ENCODE results near the gene KCNJ3. TPM values are rescaled to one million over a fixed set of nuclear protein-coding genes. Genes with fewer than 3 reads are reported as not detected.

KCNJ3 gene
- total and polyA plus RNA-seq, 4 donors = 2.9 to 20.8 (median 11.5) TPM

DNA sequence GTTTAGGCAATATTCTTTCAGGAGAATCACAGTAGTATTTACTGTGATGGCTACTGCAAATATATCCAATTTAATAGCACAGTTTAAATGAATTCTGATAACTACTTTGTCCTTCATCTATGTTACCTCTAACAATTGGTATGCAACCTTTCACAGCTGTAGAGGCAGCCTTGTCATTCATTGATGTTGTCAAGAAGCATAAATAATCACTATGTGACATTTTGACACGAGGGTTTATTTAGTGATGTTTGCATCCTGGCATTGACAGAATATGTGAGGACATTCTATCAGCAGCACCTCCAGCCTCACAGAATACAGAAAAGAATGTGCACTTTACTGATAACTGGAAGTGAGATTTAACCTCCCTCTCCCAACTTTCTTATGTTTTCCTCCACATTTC is 9.3 kb upstream of the KCNJ3 start:
- Histone ChIP-seq H3K9me3 (ENCODE audit: control insufficient read depth, insufficient read depth, low read length) (no peaks in the 10 kb centered on the region), H3K4me3 (ENCODE audit: low read depth, low read length) (no peak overlapping the region)
- no CpG with 5 or more reads among the region's 1 CpG for WGBS (ENCODE audit: insufficient coverage)

DNA sequence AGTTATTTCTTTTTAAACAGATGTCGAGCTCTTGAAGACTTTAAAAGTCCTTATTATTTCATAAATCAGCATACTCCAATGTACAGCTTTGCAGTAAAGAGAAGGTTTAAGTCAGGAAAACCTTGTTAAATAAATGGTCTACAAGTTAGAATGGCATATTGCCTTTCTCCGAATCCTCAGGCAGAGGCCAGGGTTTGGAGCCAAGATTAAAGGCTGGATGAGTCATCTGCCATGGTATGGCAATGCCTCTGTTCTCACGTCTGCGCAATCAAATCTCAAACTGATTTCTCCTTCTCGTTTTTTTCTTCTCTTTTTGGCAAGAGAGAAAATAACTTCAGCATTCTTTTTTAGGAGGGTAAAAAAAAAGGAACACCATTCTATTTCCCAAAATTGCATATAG is 5.6 kb upstream of the KCNJ3 start:
- WGBS (ENCODE audit: insufficient coverage) = 89% methylated on average over 1 of the region's 5 CpGs
- peak in 1 of 6 donors; percentile 37 for DNase-seq (ENCODE audit: low read depth in 4 of 6, low spot score in 6 of 6)
- no peak overlapping the region for H3K27ac ChIP-seq (ENCODE audit: low read depth, low read length)

More for the DNA sequence above, 9.3 kb upstream of the KCNJ3 start:
- Histone ChIP-seq H3K27me3 (ENCODE audit: control insufficient read depth, insufficient read depth, low read length) (no peaks in the 10 kb centered on the region), H3K27ac (ENCODE audit: low read depth, low read length) (no peak overlapping the region), H3K36me3 (ENCODE audit: control insufficient read depth, insufficient read depth, low read length) (no peaks in the 10 kb centered on the region), H3K4me1 (ENCODE audit: control insufficient read depth, insufficient read depth, low read length) (no peaks in the 10 kb centered on the region)
- no peak for DNase-seq (ENCODE audit: low read depth in 4 of 6, low spot score in 6 of 6)

DNA sequence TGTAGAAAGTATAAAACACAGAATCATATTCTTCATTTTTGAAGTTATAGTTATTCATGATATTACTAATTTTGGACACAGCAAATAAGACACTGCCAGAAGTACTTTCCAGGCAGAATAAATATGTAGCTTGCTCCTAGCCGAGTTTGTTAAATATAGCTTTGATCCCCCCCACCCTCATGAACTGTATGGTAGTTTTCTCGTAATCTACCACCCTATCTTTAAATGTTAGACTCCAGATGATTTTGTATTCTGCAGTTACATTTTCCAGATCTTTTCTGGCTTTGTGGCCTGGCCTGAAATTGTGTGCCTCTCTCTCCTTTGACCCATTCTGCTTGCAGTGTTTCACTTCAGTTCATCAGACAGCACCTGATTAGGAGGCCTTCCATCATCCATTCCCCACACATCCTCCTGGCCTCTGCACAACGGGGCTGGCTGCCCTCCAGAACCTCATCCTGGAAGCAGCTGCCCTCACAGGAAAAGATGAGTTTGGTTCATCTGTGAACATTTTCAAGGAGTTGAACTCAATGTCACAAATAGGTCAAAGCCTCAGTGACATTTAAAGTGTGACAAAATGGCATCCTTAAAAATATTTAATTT is 4.7 kb upstream of the KCNJ3 start:
- no CpG with 5 or more reads among the region's 3 CpGs for WGBS (ENCODE audit: insufficient coverage)
- Histone ChIP-seq H3K4me3 (ENCODE audit: low read depth, low read length) (no peak overlapping the region), H3K9me3 (ENCODE audit: control insufficient read depth, insufficient read depth, low read length) (no peaks in the 10 kb centered on the region), H3K27me3 (ENCODE audit: control insufficient read depth, insufficient read depth, low read length) (peaks cover 15% of the 10 kb centered on the region), H3K27ac (ENCODE audit: low read depth, low read length) (no peak overlapping the region), H3K36me3 (ENCODE audit: control insufficient read depth, insufficient read depth, low read length) (no peaks in the 10 kb centered on the region), H3K4me1 (ENCODE audit: control insufficient read depth, insufficient read depth, low read length) (peaks cover 16% of the 10 kb centered on the region)
- no peak for DNase-seq (ENCODE audit: low read depth in 4 of 6, low spot score in 6 of 6)

More for the DNA sequence above, 5.6 kb upstream of the KCNJ3 start:
- Histone ChIP-seq H3K36me3 (ENCODE audit: control insufficient read depth, insufficient read depth, low read length) (no peaks in the 10 kb centered on the region), H3K4me1 (ENCODE audit: control insufficient read depth, insufficient read depth, low read length) (peaks cover 7% of the 10 kb centered on the region), H3K27me3 (ENCODE audit: control insufficient read depth, insufficient read depth, low read length) (peaks cover 8% of the 10 kb centered on the region), H3K9me3 (ENCODE audit: control insufficient read depth, insufficient read depth, low read length) (no peaks in the 10 kb centered on the region), H3K4me3 (ENCODE audit: low read depth, low read length) (no peak overlapping the region)

GRCh38 chr2:154694881-154695280 is 3.6 kb upstream of the KCNJ3 start:
- H3K4me1 ChIP-seq (ENCODE audit: control insufficient read depth, insufficient read depth, low read length) = peaks cover 23% of the 10 kb centered on the region
- 100% methylated on average over 1 of the region's 3 CpGs for WGBS (ENCODE audit: insufficient coverage)

GRCh38 chr2:154696369-154696768 is 2.1 kb upstream of the KCNJ3 start:
- Histone ChIP-seq H3K9me3 (ENCODE audit: control insufficient read depth, insufficient read depth, low read length) (no peaks in the 10 kb centered on the region), H3K4me3 (ENCODE audit: low read depth, low read length) (peak overlapping the region; percentile 65), H3K4me1 (ENCODE audit: control insufficient read depth, insufficient read depth, low read length) (peaks cover 23% of the 10 kb centered on the region), H3K27me3 (ENCODE audit: control insufficient read depth, insufficient read depth, low read length) (peaks cover 25% of the 10 kb centered on the region), H3K27ac (ENCODE audit: low read depth, low read length) (no peak overlapping the region), H3K36me3 (ENCODE audit: control insufficient read depth, insufficient read depth, low read length) (no peaks in the 10 kb centered on the region)
- DNase-seq (ENCODE audit: low read depth in 4 of 6, low spot score in 6 of 6) = no peak
- 90% methylated on average over 2 of the region's 4 CpGs for WGBS (ENCODE audit: insufficient coverage)

More at GRCh38 chr2:154694881-154695280, 3.6 kb upstream of the KCNJ3 start:
- no peak overlapping the region for H3K27ac ChIP-seq (ENCODE audit: low read depth, low read length)
- no peak overlapping the region for H3K4me3 ChIP-seq (ENCODE audit: low read depth, low read length)
- no peak for DNase-seq (ENCODE audit: low read depth in 4 of 6, low spot score in 6 of 6)
- H3K27me3 ChIP-seq (ENCODE audit: control insufficient read depth, insufficient read depth, low read length) = peaks cover 25% of the 10 kb centered on the region
- no peaks in the 10 kb centered on the region for H3K9me3 ChIP-seq (ENCODE audit: control insufficient read depth, insufficient read depth, low read length)
- H3K36me3 ChIP-seq (ENCODE audit: control insufficient read depth, insufficient read depth, low read length) = no peaks in the 10 kb centered on the region

GRCh38 chr2:154696810-154697417 is 1.6 kb upstream of the KCNJ3 start:
- Histone ChIP-seq H3K9me3 (ENCODE audit: control insufficient read depth, insufficient read depth, low read length) (no peaks in the 10 kb centered on the region), H3K27me3 (ENCODE audit: control insufficient read depth, insufficient read depth, low read length) (peaks cover 25% of the 10 kb centered on the region), H3K36me3 (ENCODE audit: control insufficient read depth, insufficient read depth, low read length) (no peaks in the 10 kb centered on the region), H3K4me1 (ENCODE audit: control insufficient read depth, insufficient read depth, low read length) (peaks cover 23% of the 10 kb centered on the region), H3K27ac (ENCODE audit: low read depth, low read length) (peak overlapping the region; percentile 12), H3K4me3 (ENCODE audit: low read depth, low read length) (peak overlapping the region; percentile 65)
- WGBS (ENCODE audit: insufficient coverage) = 12% methylated on average over 6 of the region's 8 CpGs
- DNase-seq (ENCODE audit: low read depth in 4 of 6, low spot score in 6 of 6) = no peak

GRCh38 chr2:154697418-154698252 is 860 bp upstream of the KCNJ3 start:
- peak overlapping the region; percentile 12 for H3K27ac ChIP-seq (ENCODE audit: low read depth, low read length)
- peak overlapping the region; percentile 65 for H3K4me3 ChIP-seq (ENCODE audit: low read depth, low read length)
- DNase-seq (ENCODE audit: low read depth in 4 of 6, low spot score in 6 of 6) = peak in 3 of 6 donors; percentile 40 to 91 (median 80)
- peaks cover 23% of the 10 kb centered on the region for H3K4me1 ChIP-seq (ENCODE audit: control insufficient read depth, insufficient read depth, low read length)
- H3K27me3 ChIP-seq (ENCODE audit: control insufficient read depth, insufficient read depth, low read length) = peaks cover 25% of the 10 kb centered on the region
- H3K9me3 ChIP-seq (ENCODE audit: control insufficient read depth, insufficient read depth, low read length) = no peaks in the 10 kb centered on the region
- H3K36me3 ChIP-seq (ENCODE audit: control insufficient read depth, insufficient read depth, low read length) = no peaks in the 10 kb centered on the region
- WGBS (ENCODE audit: insufficient coverage) = under 1% methylated on average over 64 of the region's 69 CpGs

DNA sequence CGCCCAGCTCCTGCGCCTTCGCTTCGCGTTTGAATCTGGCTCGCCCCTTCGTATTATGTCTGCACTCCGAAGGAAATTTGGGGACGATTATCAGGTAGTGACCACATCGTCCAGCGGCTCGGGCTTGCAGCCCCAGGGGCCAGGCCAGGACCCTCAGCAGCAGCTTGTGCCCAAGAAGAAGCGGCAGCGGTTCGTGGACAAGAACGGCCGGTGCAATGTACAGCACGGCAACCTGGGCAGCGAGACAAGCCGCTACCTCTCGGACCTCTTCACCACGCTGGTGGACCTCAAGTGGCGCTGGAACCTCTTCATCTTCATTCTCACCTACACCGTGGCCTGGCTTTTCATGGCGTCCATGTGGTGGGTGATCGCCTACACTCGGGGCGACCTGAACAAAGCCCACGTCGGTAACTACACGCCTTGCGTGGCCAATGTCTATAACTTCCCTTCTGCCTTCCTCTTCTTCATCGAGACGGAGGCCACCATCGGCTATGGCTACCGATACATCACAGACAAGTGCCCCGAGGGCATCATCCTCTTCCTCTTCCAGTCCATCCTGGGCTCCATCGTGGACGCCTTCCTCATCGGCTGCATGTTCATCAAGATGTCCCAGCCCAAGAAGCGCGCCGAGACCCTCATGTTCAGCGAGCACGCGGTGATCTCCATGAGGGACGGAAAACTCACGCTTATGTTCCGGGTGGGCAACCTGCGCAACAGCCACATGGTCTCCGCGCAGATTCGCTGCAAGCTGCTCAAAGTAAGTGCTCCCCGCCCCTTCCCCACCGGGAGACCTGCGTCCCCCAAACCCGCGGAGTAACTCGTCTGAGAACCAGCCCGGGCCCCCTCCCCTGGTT is 453 bp downstream of the KCNJ3 start:
- Histone ChIP-seq H3K27me3 (ENCODE audit: control insufficient read depth, insufficient read depth, low read length) (peaks cover 25% of the 10 kb centered on the region), H3K27ac (ENCODE audit: low read depth, low read length) (no peak overlapping the region), H3K9me3 (ENCODE audit: control insufficient read depth, insufficient read depth, low read length) (no peaks in the 10 kb centered on the region), H3K36me3 (ENCODE audit: control insufficient read depth, insufficient read depth, low read length) (no peaks in the 10 kb centered on the region), H3K4me1 (ENCODE audit: control insufficient read depth, insufficient read depth, low read length) (peaks cover 23% of the 10 kb centered on the region), H3K4me3 (ENCODE audit: low read depth, low read length) (peak overlapping the region; percentile 65)
- DNase-seq (ENCODE audit: low read depth in 4 of 6, low spot score in 6 of 6) = peak in 2 of 6 donors; percentile 64 to 81
- WGBS (ENCODE audit: insufficient coverage) = 2% methylated on average over 54 of the region's 60 CpGs

GRCh38 chr2:154699575-154699930 is 1.1 kb downstream of the KCNJ3 start:
- WGBS (ENCODE audit: insufficient coverage) = 8% methylated on average over 5 of the region's 10 CpGs
- H3K9me3 ChIP-seq (ENCODE audit: control insufficient read depth, insufficient read depth, low read length) = no peaks in the 10 kb centered on the region
- no peak overlapping the region for H3K27ac ChIP-seq (ENCODE audit: low read depth, low read length)
- H3K4me3 ChIP-seq (ENCODE audit: low read depth, low read length) = peak overlapping the region; percentile 65
- peaks cover 23% of the 10 kb centered on the region for H3K4me1 ChIP-seq (ENCODE audit: control insufficient read depth, insufficient read depth, low read length)
- H3K27me3 ChIP-seq (ENCODE audit: control insufficient read depth, insufficient read depth, low read length) = peaks cover 25% of the 10 kb centered on the region
- no peaks in the 10 kb centered on the region for H3K36me3 ChIP-seq (ENCODE audit: control insufficient read depth, insufficient read depth, low read length)
- DNase-seq (ENCODE audit: low read depth in 4 of 6, low spot score in 6 of 6) = no peak

All from spinal cord (tissue), 10 donors.